ENCODE data around the gene SMARCA2.

The SMARCA2 gene

GRCh38 chr9:2043243-2043642 is 28.1 kb downstream of the SMARCA2 start:
- DNase-seq, result no peak

- DNase-seq, result no peak
These were observed 28.8 kb downstream of the SMARCA2 start for GRCh38 chr9:2043881-2044462.

GRCh38 chr9:2047144-2047671 is 32.1 kb downstream of the SMARCA2 start:
- DNase-seq, result no peak

- DNase-seq, result no peak
These were observed 32.8 kb downstream of the SMARCA2 start for GRCh38 chr9:2047916-2048315.

- DNase-seq, result no peak
These were observed 35.1 kb downstream of the SMARCA2 start for GRCh38 chr9:2050236-2050635.

GRCh38 chr9:2053883-2054845 is 39.0 kb downstream of the SMARCA2 start:
- DNase-seq, result peak; percentile 62

- DNase-seq, result no peak
These were observed 40.1 kb downstream of the SMARCA2 start for GRCh38 chr9:2055203-2055658.

- DNase-seq, result no peak
These were observed 44.3 kb downstream of the SMARCA2 start for GRCh38 chr9:2059274-2059929.

GRCh38 chr9:2060424-2060823 is 45.3 kb downstream of the SMARCA2 start:
- DNase-seq, result no peak

GRCh38 chr9:2065704-2066103 is 50.6 kb downstream of the SMARCA2 start:
- DNase-seq, result no peak

- no peak for DNase-seq
These were observed 51.4 kb downstream of the SMARCA2 start for GRCh38 chr9:2066312-2067273.

GRCh38 chr9:2072752-2073405 is 57.7 kb downstream of the SMARCA2 start:
- DNase-seq, result no peak

- no peak for DNase-seq
These were observed 67.6 kb downstream of the SMARCA2 start for GRCh38 chr9:2082772-2083171.

GRCh38 chr9:2083479-2083878 is 68.3 kb downstream of the SMARCA2 start:
- DNase-seq, result no peak

- DNase-seq, result no peak
These were observed 70.6 kb downstream of the SMARCA2 start for GRCh38 chr9:2085716-2086115.

- DNase-seq, result no peak
These were observed 71.0 kb downstream of the SMARCA2 start for GRCh38 chr9:2086116-2086515.

GRCh38 chr9:2086971-2087370 is 71.8 kb downstream of the SMARCA2 start:
- DNase-seq, result no peak

GRCh38 chr9:2087500-2088313 is 72.6 kb downstream of the SMARCA2 start:
- DNase-seq, result peak; percentile 7

- no peak for DNase-seq
These were observed 78.9 kb downstream of the SMARCA2 start for GRCh38 chr9:2093920-2094597.

- no peak for DNase-seq
These were observed 81.3 kb downstream of the SMARCA2 start for GRCh38 chr9:2096376-2096970.
